GM12878 (cell line): Measurements from ENCODE around the gene MCRIP2. TPM values are rescaled to one million over a fixed set of nuclear protein-coding genes. Genes with fewer than 3 reads are reported as not detected.

Experiments used
- ATAC-seq: fragments of 200-7000 bp; cut with Tn5 transposase; 3 replicates; pipeline ENCODE4 v1.9.1; 2020; ENCODE audit warnings: mild to moderate bottlenecking, moderate library complexity
- BruUV-seq: library from RNA; stranded (reverse); fragments of 400-500 nt; replicated peaks from 2 replicates; lab custom pipeline; 2021; lab: Mats Ljungman, UMichigan
- CTCF ChIA-PET: fragments of 300-600 bp; sonication (Branson Sonifier 250); formaldehyde crosslinking; extraction: SDS; loops from one replicate; lab custom pipeline; 2021; ENCODE audit warnings: inconsistent platforms; lab: Yijun Ruan, JAX
- POLR2A ChIA-PET: fragments of 350-600 bp; formaldehyde crosslinking; extraction: SDS; loops from one replicate; lab custom pipeline; 2021; ENCODE audit warnings: inconsistent platforms; lab: Charles Lee
- RAD21 ChIA-PET: fragments of 300-600 bp; sonication (Branson Sonifier 250); formaldehyde crosslinking; loops from one replicate; lab custom pipeline; 2023; ENCODE audit warnings: antibody characterized with exemption; ENCODE audit not compliant: unreplicated experiment; lab: Charles Lee
- SMC1A ChIA-PET: fragments of 300-600 bp; sonication (Branson Sonifier 250); formaldehyde crosslinking; loops from one replicate; lab custom pipeline; 2023; ENCODE audit not compliant: unreplicated experiment, uncharacterized antibody; lab: Charles Lee
- DNase-seq: peaks from one replicate; pipeline ENCODE4 v3.0.0-alpha.2; 2011; ENCODE audit warnings: low read depth, low spot score
- FAIRE-seq: peaks from 3 replicates; lab custom pipeline; 2011; peaks lifted over from hg19 to GRCh38; lab: Jason Lieb, UNC
- H2AFZ ChIP-seq: 2 replicates; pipeline ENCODE4 v1.6.0; 2011; ENCODE audit warnings: low read depth, low read length, control low read depth; ENCODE audit not compliant: control insufficient read depth
- H3K27ac ChIP-seq: 2 replicates; pipeline ENCODE4 v1.5.1; 2011; ENCODE audit warnings: control low read depth; ENCODE audit not compliant: control insufficient read depth, insufficient read depth
- H3K27me3 ChIP-seq, 2 experiments: replicated peaks in 1 of 2; 2 replicates each; pipeline versions ENCODE4 v1.6.0 to v1.6.1; 2011; ENCODE audit warnings: low read length in 1 of 2; ENCODE audit not compliant: control insufficient read depth in 2 of 2, insufficient read depth in 2 of 2
- H3K36me3 ChIP-seq, 2 experiments: 2 replicates each; pipeline ENCODE4 v1.5.1; 2011; ENCODE audit warnings: low read length in 1 of 2; ENCODE audit not compliant: control insufficient read depth in 2 of 2, insufficient read depth in 2 of 2
- H3K4me1 ChIP-seq: 2 replicates; pipeline ENCODE4 v1.6.1; 2011; ENCODE audit warnings: mild to moderate bottlenecking, low read length, moderate library complexity, mixed read lengths; ENCODE audit not compliant: control insufficient read depth, insufficient read depth
- H3K4me2 ChIP-seq: 2 replicates; pipeline ENCODE4 v1.6.0; 2011; ENCODE audit warnings: control low read depth; ENCODE audit not compliant: control insufficient read depth, insufficient read depth
- H3K4me3 ChIP-seq: fragments of 200-600 bp; sonication (generic); 2 replicates; pipeline ENCODE4 v1.5.1; 2016
- H3K79me2 ChIP-seq: 2 replicates; pipeline ENCODE4 v1.6.0; 2011; ENCODE audit warnings: low read length; ENCODE audit not compliant: control insufficient read depth, insufficient read depth
- H3K9ac ChIP-seq: 2 replicates; pipeline ENCODE4 v1.8.0; 2011; ENCODE audit warnings: low read length, control low read depth, mixed read lengths; ENCODE audit not compliant: control insufficient read depth, insufficient read depth
- H3K9me3 ChIP-seq: replicated peaks from 3 replicates; pipeline ENCODE4 v1.5.1; 2011; ENCODE audit warnings: mild to moderate bottlenecking, low read length; ENCODE audit not compliant: control insufficient read depth, insufficient read depth
- H4K20me1 ChIP-seq: 2 replicates; pipeline ENCODE4 v1.6.0; 2011; ENCODE audit not compliant: control insufficient read depth, insufficient read depth
- CHD2 ChIP-seq: IDR thresholded peaks from 2 replicates; pipeline ENCODE4 v1.6.1; 2011; ENCODE audit warnings: low read depth, low read length, improper control_type of control experiment, borderline replicate concordance
- DPF2 ChIP-seq: fragments of 450-650 bp; IDR thresholded peaks from 2 replicates; pipeline ENCODE4 v1.6.1; 2017; ENCODE audit warnings: mild to moderate bottlenecking
- ESRRA ChIP-seq: IDR thresholded peaks from 2 replicates; pipeline ENCODE4 v1.6.1; 2012; ENCODE audit warnings: mild to moderate bottlenecking, low read length, improper control_type of control experiment
- IRF3 ChIP-seq: fragments of 450-650 bp; IDR thresholded peaks from 2 replicates; pipeline ENCODE4 v1.6.1; 2014; ENCODE audit warnings: mild to moderate bottlenecking
- KAT2A ChIP-seq: conservative IDR thresholded peaks from 2 replicates; pipeline ENCODE4 v1.6.1; 2011; ENCODE audit warnings: low read depth, low read length; ENCODE audit not compliant: control insufficient read depth
- KDM1A ChIP-seq: fragments of 200-600 bp; sonication (generic); IDR thresholded peaks from 2 replicates; pipeline ENCODE4 v1.6.1; 2016; ENCODE audit warnings: borderline replicate concordance
- MTA3 ChIP-seq: IDR thresholded peaks from 2 replicates; pipeline ENCODE4 v1.6.1; 2012; ENCODE audit warnings: low read length, inconsistent platforms, borderline replicate concordance
- SKIL ChIP-seq: fragments of 450-650 bp; IDR thresholded peaks from 2 replicates; pipeline ENCODE4 v1.6.1; 2017; ENCODE audit warnings: mild to moderate bottlenecking, low read depth, inconsistent platforms; ENCODE audit not compliant: poor library complexity, severe bottlenecking
- WGBS: methylation state at CpG from one replicate; pipeline ENCODE4 v1.1.6; 2016; ENCODE audit warnings: low lambda C conversion rate; ENCODE audit not compliant: insufficient replicate concordance, insufficient coverage; ENCODE audit errors: missing lambda C conversion rate; 5-methylcytosine and 5-hydroxymethylcytosine counted together
- in situ Hi-C: fragments of 300-500 bp; cut with MboI; formaldehyde crosslinking; loops from 9 replicates; pipeline ENCODE4 v1.14.3; 2018; ENCODE audit warnings: mixed read lengths
- intact Hi-C: fragments of 100-400 bp; cut with micrococcal nuclease; formaldehyde crosslinking; loops from one replicate; pipeline ENCODE4 v1.14.2; 2022; ENCODE audit not compliant: unreplicated experiment
- polyA plus RNA-seq, 11 experiments: library from polyadenylated mRNA; depleted of rRNA in 4 of 11; unstranded in 6 of 11; stranded (reverse) in 5 of 11; fragments of >200 nt; fragmentation: Nextera tagmentation in 4 of 11; fragmentation: Illumina TruSeq in 1 of 11; extraction: Ambion mirVana in 4 of 11; extraction: Trizol in 1 of 11; gene quantifications; 1 replicate in 1 of 11; 2 replicates in 10 of 11; pipeline versions ENCODE4 v1.2.1 to v1.2.3, GENCODE V29; 2011 to 2016; ENCODE audit warnings: inconsistent platforms in 2 of 11, missing spikeins in 2 of 11, low read depth in 1 of 11
- total RNA-seq, 4 experiments: library from RNA; depleted of rRNA in 3 of 4; stranded (reverse); fragments of >200 nt in 3 of 4; fragmentation: Illumina TruSeq in 1 of 4; extraction: Trizol in 1 of 4; gene quantifications; 2 replicates each; pipeline versions ENCODE4 v1.2.1 to v1.2.3, GENCODE V29; 2013 to 2021
- TF ChIP-seq, protein P1 (sequence below): fragments of 450-650 bp; IDR thresholded peaks from 2 replicates; pipeline ENCODE4 v1.6.1; 2016; ENCODE audit warnings: mild to moderate bottlenecking
- TF ChIP-seq, protein P2 (sequence below): fragments of 450-650 bp; formaldehyde crosslinking; IDR thresholded peaks from 2 replicates; pipeline ENCODE4 v1.4.0; 2020; ENCODE audit warnings: mild to moderate bottlenecking, moderate library complexity

MCRIP2 gene
- total and polyA plus RNA-seq, 10 of the 15 experiments (the other 5 are each of a cell fraction or from before 2014, with no cell fraction given) = 0.19 to 93.1 (median 57.9) TPM

GRCh38 chr16:677316-678190 is 35.9 kb downstream of the MCRIP2 start:
- POLR2A ChIA-PET = no interaction called here
- TF ChIP-seq IRF3 = no peak
- no peak for TF ChIP-seq CHD2
- no peak for TF ChIP-seq DPF2
- TF ChIP-seq ESRRA = no peak
- TF ChIP-seq KAT2A = no peak
- TF ChIP-seq KDM1A = no peak
- TF ChIP-seq, protein P1, sequence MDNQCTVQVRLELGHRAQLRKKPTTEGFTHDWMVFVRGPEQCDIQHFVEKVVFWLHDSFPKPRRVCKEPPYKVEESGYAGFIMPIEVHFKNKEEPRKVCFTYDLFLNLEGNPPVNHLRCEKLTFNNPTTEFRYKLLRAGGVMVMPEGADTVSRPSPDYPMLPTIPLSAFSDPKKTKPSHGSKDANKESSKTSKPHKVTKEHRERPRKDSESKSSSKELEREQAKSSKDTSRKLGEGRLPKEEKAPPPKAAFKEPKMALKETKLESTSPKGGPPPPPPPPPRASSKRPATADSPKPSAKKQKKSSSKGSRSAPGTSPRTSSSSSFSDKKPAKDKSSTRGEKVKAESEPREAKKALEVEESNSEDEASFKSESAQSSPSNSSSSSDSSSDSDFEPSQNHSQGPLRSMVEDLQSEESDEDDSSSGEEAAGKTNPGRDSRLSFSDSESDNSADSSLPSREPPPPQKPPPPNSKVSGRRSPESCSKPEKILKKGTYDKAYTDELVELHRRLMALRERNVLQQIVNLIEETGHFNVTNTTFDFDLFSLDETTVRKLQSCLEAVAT = no peak
- no peak for TF ChIP-seq SKIL
- no peak for TF ChIP-seq MTA3
- TF ChIP-seq, protein P2, sequence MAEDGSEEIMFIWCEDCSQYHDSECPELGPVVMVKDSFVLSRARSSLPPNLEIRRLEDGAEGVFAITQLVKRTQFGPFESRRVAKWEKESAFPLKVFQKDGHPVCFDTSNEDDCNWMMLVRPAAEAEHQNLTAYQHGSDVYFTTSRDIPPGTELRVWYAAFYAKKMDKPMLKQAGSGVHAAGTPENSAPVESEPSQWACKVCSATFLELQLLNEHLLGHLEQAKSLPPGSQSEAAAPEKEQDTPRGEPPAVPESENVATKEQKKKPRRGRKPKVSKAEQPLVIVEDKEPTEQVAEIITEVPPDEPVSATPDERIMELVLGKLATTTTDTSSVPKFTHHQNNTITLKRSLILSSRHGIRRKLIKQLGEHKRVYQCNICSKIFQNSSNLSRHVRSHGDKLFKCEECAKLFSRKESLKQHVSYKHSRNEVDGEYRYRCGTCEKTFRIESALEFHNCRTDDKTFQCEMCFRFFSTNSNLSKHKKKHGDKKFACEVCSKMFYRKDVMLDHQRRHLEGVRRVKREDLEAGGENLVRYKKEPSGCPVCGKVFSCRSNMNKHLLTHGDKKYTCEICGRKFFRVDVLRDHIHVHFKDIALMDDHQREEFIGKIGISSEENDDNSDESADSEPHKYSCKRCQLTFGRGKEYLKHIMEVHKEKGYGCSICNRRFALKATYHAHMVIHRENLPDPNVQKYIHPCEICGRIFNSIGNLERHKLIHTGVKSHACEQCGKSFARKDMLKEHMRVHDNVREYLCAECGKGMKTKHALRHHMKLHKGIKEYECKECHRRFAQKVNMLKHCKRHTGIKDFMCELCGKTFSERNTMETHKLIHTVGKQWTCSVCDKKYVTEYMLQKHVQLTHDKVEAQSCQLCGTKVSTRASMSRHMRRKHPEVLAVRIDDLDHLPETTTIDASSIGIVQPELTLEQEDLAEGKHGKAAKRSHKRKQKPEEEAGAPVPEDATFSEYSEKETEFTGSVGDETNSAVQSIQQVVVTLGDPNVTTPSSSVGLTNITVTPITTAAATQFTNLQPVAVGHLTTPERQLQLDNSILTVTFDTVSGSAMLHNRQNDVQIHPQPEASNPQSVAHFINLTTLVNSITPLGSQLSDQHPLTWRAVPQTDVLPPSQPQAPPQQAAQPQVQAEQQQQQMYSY = no peak

More at GRCh38 chr16:677316-678190, 35.9 kb downstream of the MCRIP2 start:
- FAIRE-seq = no peak
- no peak overlapping the region for H3K9ac ChIP-seq
- ChIA-PET CTCF (no interaction called here), RAD21 (no interaction called here), SMC1A (no interaction called here)
- intact Hi-C loops (no loop called here), in situ Hi-C loops (no loop called here)
- H3K4me1 ChIP-seq = peaks cover 7% of the 10 kb centered on the region
- H3K4me2 ChIP-seq = no peak overlapping the region
- H3K79me2 ChIP-seq = peaks cover 14% of the 10 kb centered on the region
- no peak overlapping the region for H2AFZ ChIP-seq
- ATAC-seq = no peak
- 67% methylated on average over 54 of the region's 57 CpGs for WGBS
- no peak overlapping the region for H3K4me3 ChIP-seq
- H3K36me3 ChIP-seq = peaks cover under 1 to 6% of the 10 kb centered on the region in 2 experiments; a peak in 2 of 4 replicates
- no peak overlapping the region for H3K27ac ChIP-seq
- no peak for DNase-seq
- H3K9me3 ChIP-seq = no peaks in the 10 kb centered on the region
- H4K20me1 ChIP-seq = peaks cover 6% of the 10 kb centered on the region; the same call in 1 of the 2 replicates
- no peaks in the 10 kb centered on the region for H3K27me3 ChIP-seq
- no TSS peak for BruUV-seq
